ENCODE results near the gene DHRSX. TPM values are rescaled to one million over a fixed set of nuclear protein-coding genes. Genes with fewer than 3 reads are reported as not detected.
"Not testable (repeated sequence)": the region's sequence is repeated elsewhere in the genome, so short reads cannot be mapped to it uniquely, and the experiment has no call there.

The DHRSX gene
- total and polyA plus RNA-seq, 9 of the 15 experiments (the other 6 are each of a cell fraction or from before 2014, with no cell fraction given) = 0.59 to 11.0 (median 6.2) TPM

GRCh38 chrX:2454620-2455019 lies 46.2 kb downstream of the DHRSX start:
- H2AFZ ChIP-seq (ENCODE audit: low read depth, low read length); H3K4me2 ChIP-seq (ENCODE audit: insufficient read depth, low read length); H3K9me1 ChIP-seq (ENCODE audit: control insufficient read depth, insufficient read depth, low read length); DNase-seq (ENCODE audit: extremely low read depth in 1 of 4, low spot score in 3 of 4); ATAC-seq; H3K4me1 ChIP-seq (replicated peaks in 1 of 2; ENCODE audit: control insufficient read depth in 2 of 2, insufficient read depth in 2 of 2, low read length in 2 of 2); H3K4me3 ChIP-seq; CTCF ChIA-PET (ENCODE audit: low intra/inter-chr PET ratio); POLR2A ChIA-PET; H4K20me1 ChIP-seq (replicated peaks; ENCODE audit: control insufficient read depth, insufficient read depth, low read length); H3K27me3 ChIP-seq (ENCODE audit: control insufficient read depth in 2 of 2, insufficient read depth in 2 of 2, low read length in 2 of 2); BruUV-seq (replicated peaks); H3K36me3 ChIP-seq (ENCODE audit: control insufficient read depth, insufficient read depth, low read length); H3K27ac ChIP-seq (ENCODE audit: extremely low read depth, low read depth, low read length); FAIRE-seq; H3K9me3 ChIP-seq (replicated peaks; ENCODE audit: control insufficient read depth, insufficient read depth, low read depth, low read length); H3K79me2 ChIP-seq (ENCODE audit: control insufficient read depth, insufficient read depth, low read length); intact Hi-C loops (cut with micrococcal nuclease); H3K9ac ChIP-seq (ENCODE audit: insufficient read depth in 1 of 2, low read depth in 2 of 2, low read length in 2 of 2): not testable (repeated sequence)
- WGBS (ENCODE audit: insufficient coverage, low coverage, missing lambda C conversion rate) = 90% methylated on average over 6 of the region's 9 CpGs
- TF ChIP-seq RBM25 (IDR thresholded peaks at IDR 0.05; ENCODE audit: low read depth, low read length, severe bottlenecking) = peak; percentile 30
- TF ChIP-seq ZNF146 (CRISPR knock-in tag; IDR thresholded peaks at IDR 0.05; ENCODE audit: unreplicated experiment) = peak; percentile 70
- in situ Hi-C loops (cut with MboI) = loop anchor here (10.0 kb wide), 1 partner anchor 510 kb away; no protein-coding TSS in a partner anchor

DNA sequence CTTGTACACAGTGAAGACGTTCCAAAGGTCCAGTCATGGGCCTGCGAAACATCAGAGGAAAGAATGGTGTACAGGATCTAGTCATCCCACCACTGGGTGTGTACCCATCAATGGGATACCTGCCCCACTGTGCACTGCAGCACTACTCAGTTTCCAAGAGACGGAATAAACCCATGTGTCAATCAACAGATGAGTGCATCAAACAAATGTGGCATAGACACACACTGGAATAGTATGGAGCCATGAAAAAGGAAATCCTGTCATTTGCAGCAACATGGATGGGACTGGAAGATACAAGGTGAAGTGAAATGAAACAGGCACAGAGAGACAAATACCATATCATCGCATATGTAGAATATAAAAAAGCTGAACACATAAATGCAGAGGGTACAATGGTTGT lies 48.0 kb downstream of the DHRSX start:
- intact Hi-C loops (cut with micrococcal nuclease) = loop anchor here (1.0 to 2.0 kb wide), 3 partner anchors 12 to 134 kb away; no protein-coding TSS in a partner anchor

More for the DNA sequence above, 48.0 kb downstream of the DHRSX start:
- Histone ChIP-seq H3K4me2 (ENCODE audit: insufficient read depth, low read length) (peak overlapping the region; percentile 84), H3K27ac (ENCODE audit: extremely low read depth, low read depth, low read length) (peak overlapping the region; percentile 92), H3K9me1 (ENCODE audit: control insufficient read depth, insufficient read depth, low read length) (no peaks in the 10 kb centered on the region), H3K79me2 (ENCODE audit: control insufficient read depth, insufficient read depth, low read length) (peaks cover 10% of the 10 kb centered on the region), H3K36me3 (ENCODE audit: control insufficient read depth, insufficient read depth, low read length) (no peaks in the 10 kb centered on the region), H2AFZ (ENCODE audit: low read depth, low read length) (peak overlapping the region; percentile 96), H3K4me3 (peak overlapping the region; percentile 23; the same call in 1 of the 2 replicates), H4K20me1 (replicated peaks; ENCODE audit: control insufficient read depth, insufficient read depth, low read length) (no peaks in the 10 kb centered on the region), H3K4me1 (replicated peaks in 1 of 2; ENCODE audit: control insufficient read depth in 2 of 2, insufficient read depth in 2 of 2, low read length in 2 of 2) (no peaks in the 10 kb centered on the region; a peak in 3 of 5 replicates), H3K27me3 (ENCODE audit: control insufficient read depth in 2 of 2, insufficient read depth in 2 of 2, low read length in 2 of 2) (no peaks in the 10 kb centered on the region), H3K9ac (ENCODE audit: insufficient read depth in 1 of 2, low read depth in 2 of 2, low read length in 2 of 2) (peak overlapping the region in 1 of 2 experiments; percentile 70; a peak in 2 of 4 replicates), H3K9me3 (replicated peaks; ENCODE audit: control insufficient read depth, insufficient read depth, low read depth, low read length) (no peaks in the 10 kb centered on the region)
- DNase-seq (ENCODE audit: extremely low read depth in 1 of 4, low spot score in 3 of 4) (no peak), ATAC-seq (no peak), FAIRE-seq (no peak)
- WGBS (ENCODE audit: insufficient coverage, low coverage, missing lambda C conversion rate) = 60% methylated on average over 4 of the region's 4 CpGs
- in situ Hi-C loops (cut with MboI) = loop anchor here (10.0 kb wide), 1 partner anchor 508 kb away; no protein-coding TSS in a partner anchor
- POLR2A ChIA-PET = no interaction called here
- BruUV-seq (replicated peaks) = no TSS peak
- no peak for TF ChIP-seq ZBTB8A (IDR thresholded peaks at IDR 0.05; ENCODE audit: partially characterized antibody)
- no peak for TF ChIP-seq TBP (optimal IDR thresholded peaks at IDR 0.05; ENCODE audit: low read depth, low read length)
- TF ChIP-seq ZNF232 (CRISPR knock-in tag; IDR thresholded peaks at IDR 0.05) = 0 out of 2 replicates have a peak, but pooled peaks have one; percentile 46
- TF ChIP-seq ZNF121 (CRISPR knock-in tag; conservative IDR thresholded peaks at IDR 0.05) = 0 out of 2 replicates have a peak, but pooled peaks have one; percentile 2
- TF ChIP-seq NFRKB (IDR thresholded peaks at IDR 0.05; ENCODE audit: low read depth) = 0 out of 2 replicates have a peak, but pooled peaks have one; percentile 11
- TF ChIP-seq, protein P1, sequence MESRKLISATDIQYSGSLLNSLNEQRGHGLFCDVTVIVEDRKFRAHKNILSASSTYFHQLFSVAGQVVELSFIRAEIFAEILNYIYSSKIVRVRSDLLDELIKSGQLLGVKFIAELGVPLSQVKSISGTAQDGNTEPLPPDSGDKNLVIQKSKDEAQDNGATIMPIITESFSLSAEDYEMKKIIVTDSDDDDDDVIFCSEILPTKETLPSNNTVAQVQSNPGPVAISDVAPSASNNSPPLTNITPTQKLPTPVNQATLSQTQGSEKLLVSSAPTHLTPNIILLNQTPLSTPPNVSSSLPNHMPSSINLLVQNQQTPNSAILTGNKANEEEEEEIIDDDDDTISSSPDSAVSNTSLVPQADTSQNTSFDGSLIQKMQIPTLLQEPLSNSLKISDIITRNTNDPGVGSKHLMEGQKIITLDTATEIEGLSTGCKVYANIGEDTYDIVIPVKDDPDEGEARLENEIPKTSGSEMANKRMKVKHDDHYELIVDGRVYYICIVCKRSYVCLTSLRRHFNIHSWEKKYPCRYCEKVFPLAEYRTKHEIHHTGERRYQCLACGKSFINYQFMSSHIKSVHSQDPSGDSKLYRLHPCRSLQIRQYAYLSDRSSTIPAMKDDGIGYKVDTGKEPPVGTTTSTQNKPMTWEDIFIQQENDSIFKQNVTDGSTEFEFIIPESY (CRISPR knock-in tag; IDR thresholded peaks at IDR 0.05) = peak; percentile 44
- peak in 1 of 2 experiments; percentile 1; a peak in 2 of 4 replicates for TF ChIP-seq NRF1 (conservative IDR thresholded peaks at IDR 0.05 in 1 of 2, IDR thresholded peaks at IDR 0.05 in 1 of 2)
- peak; percentile 16; the same call in 1 of the 2 replicates for TF ChIP-seq BCOR (IDR thresholded peaks at IDR 0.05)
- TF ChIP-seq ZNF644 (tag; IDR thresholded peaks at IDR 0.05; ENCODE audit: low read depth) = no peak
- no peak for TF ChIP-seq FOXJ2 (tag; IDR thresholded peaks at IDR 0.05)
- TF ChIP-seq DDX20 (tag; IDR thresholded peaks at IDR 0.05; ENCODE audit: low read depth) = no peak
- peak; percentile 93 for TF ChIP-seq ZNF146 (CRISPR knock-in tag; IDR thresholded peaks at IDR 0.05; ENCODE audit: unreplicated experiment)
- peak; percentile 55; the same call in 1 of the 2 replicates for TF ChIP-seq PKNOX1 (IDR thresholded peaks at IDR 0.05)
- CTCF ChIA-PET (ENCODE audit: low intra/inter-chr PET ratio) = no interaction called here
